Small intestine (tissue), 16 donors: ENCODE results near the gene RBM39. TPM values are rescaled to one million over a fixed set of nuclear protein-coding genes. Genes with fewer than 3 reads are reported as not detected.
A peak's percentile ranks its signal among the peaks of the same experiment; 100 is the strongest.
"Not testable (repeated sequence)": the region's sequence is repeated elsewhere in the genome, so short reads cannot be mapped to it uniquely, and the experiment has no call there.

Source experiments
- DNase-seq, 2 donors: peaks; one replicate each; pipeline versions ENCODE4 v3.0.0 to v3.0.0-alpha.2; 2013
- FAIRE-seq: peaks from 2 replicates; lab custom pipeline; 2012; peaks lifted over from hg19 to GRCh38; lab: Jason Lieb, UNC
- H3K27ac ChIP-seq, 3 donors: one replicate each; pipeline ENCODE4 v1.5.1; 2013; ENCODE audit warnings: low read length in 2 of 3, mild to moderate bottlenecking in 2 of 3, control low read depth in 1 of 3, inconsistent platforms in 1 of 3, low read depth in 1 of 3, moderate library complexity in 1 of 3
- H3K27me3 ChIP-seq, 3 donors: one replicate each; pipeline ENCODE4 v1.6.1; 2013; ENCODE audit warnings: low read length in 3 of 3, inconsistent platforms in 1 of 3; ENCODE audit not compliant: control insufficient read depth in 3 of 3, insufficient read depth in 3 of 3
- H3K36me3 ChIP-seq, 3 donors: one replicate each; pipeline ENCODE4 v1.6.1; 2013; ENCODE audit warnings: low read length in 3 of 3, inconsistent platforms in 1 of 3, low read depth in 1 of 3, mild to moderate bottlenecking in 1 of 3, moderate library complexity in 1 of 3; ENCODE audit not compliant: control insufficient read depth in 3 of 3, insufficient read depth in 2 of 3
- H3K4me1 ChIP-seq, 3 donors: one replicate each; pipeline ENCODE4 v1.6.1; 2013; ENCODE audit warnings: low read length in 2 of 3, inconsistent platforms in 1 of 3, low read depth in 1 of 3, mild to moderate bottlenecking in 1 of 3, moderate library complexity in 1 of 3; ENCODE audit not compliant: control insufficient read depth in 3 of 3, insufficient read depth in 2 of 3
- H3K4me3 ChIP-seq, 3 donors: one replicate each; pipeline ENCODE4 v1.5.1; 2013; ENCODE audit warnings: low read length in 3 of 3, control low read depth in 1 of 3, inconsistent platforms in 1 of 3, low read depth in 1 of 3, mild to moderate bottlenecking in 1 of 3, moderate library complexity in 1 of 3
- H3K9me3 ChIP-seq, 2 donors: one replicate each; pipeline ENCODE4 v1.6.1; 2013; ENCODE audit warnings: low read depth in 1 of 2, low read length in 1 of 2; ENCODE audit not compliant: control insufficient read depth in 2 of 2, insufficient read depth in 1 of 2
- WGBS, 3 donors: extraction: QIAGEN DNeasy Blood & Tissue Kit; methylation state at CpG; one replicate each; pipeline ENCODE4 v1.1.7; 2013; 5-methylcytosine and 5-hydroxymethylcytosine counted together
- long read RNA-seq, 10 donors: transcript quantifications; one replicate each; lab custom pipeline, GENCODE V29; 2026
- polyA plus RNA-seq, 4 donors: library from polyadenylated mRNA; stranded (reverse) in 3 of 4; unstranded in 1 of 4; fragments of 200-250 nt in 3 of 4; fragments of 120-200 nt in 1 of 4; gene quantifications; one replicate each; pipeline versions ENCODE4 v1.2.1 to v1.2.3, GENCODE V29; 2013
- donor health status: healthy with polysubstance abuse.
- donor health status: control.
- donor health status: control.
- donor health status: Bipolar disorder and iron deficiency.
- donor health status: healthy.

The RBM39 gene
- polyA plus RNA-seq = 100 to 1,000 TPM; 148 to 418 (median 215) TPM
- long read RNA-seq, donor 1, full-length matches to known transcripts = 116 of 248 reads
- long read RNA-seq, donor 1, partial matches to known transcripts = 132 of 248 reads
- long read RNA-seq, donor 1, other reads (novel, unspliced or antisense) = 0 of 248 reads
- long read RNA-seq, donor 2, full-length matches to known transcripts = 25 of 38 reads
- long read RNA-seq, donor 2, partial matches to known transcripts = 13 of 38 reads
- long read RNA-seq, donor 2, other reads (novel, unspliced or antisense) = 0 of 38 reads
- long read RNA-seq, donor 3, transcript RBM39-240 (6 exons, 759 nt) = major isoform, 6 of 79 reads
- long read RNA-seq, donor 3, transcript RBM39-231 (2 exons, 949 nt) = minor isoform, 5 of 79 reads
- long read RNA-seq, donor 3, partial matches to known transcripts = 53 of 79 reads
- long read RNA-seq, donor 3, other reads (novel, unspliced or antisense) = 0 of 79 reads
- long read RNA-seq, donor 4, partial matches to known transcripts = 0 of 1 reads
- long read RNA-seq, donor 4, other reads (novel, unspliced or antisense) = 0 of 1 reads
- long read RNA-seq, donor 5, transcript RBM39-225 (6 exons, 825 nt) = major isoform, 7 of 52 reads
- long read RNA-seq, donor 5, partial matches to known transcripts = 29 of 52 reads
- long read RNA-seq, donor 5, other reads (novel, unspliced or antisense) = 0 of 52 reads
- long read RNA-seq, donor 6, transcript RBM39-203 (17 exons, 2,831 nt) = major isoform, 9 of 101 reads
- long read RNA-seq, donor 6, transcript RBM39-225 (6 exons, 825 nt) = minor isoform, 7 of 101 reads
- long read RNA-seq, donor 6, transcript RBM39-201 (17 exons, 2,488 nt) = minor isoform, 5 of 101 reads
- long read RNA-seq, donor 6, transcript RBM39-240 (6 exons, 759 nt) = minor isoform, 5 of 101 reads
- long read RNA-seq, donor 6, partial matches to known transcripts = 58 of 101 reads
- long read RNA-seq, donor 6, other reads (novel, unspliced or antisense) = 0 of 101 reads
- long read RNA-seq, donor 7, full-length matches to known transcripts = 88 of 155 reads
- long read RNA-seq, donor 7, partial matches to known transcripts = 67 of 155 reads
- long read RNA-seq, donor 7, other reads (novel, unspliced or antisense) = 0 of 155 reads
- long read RNA-seq, donor 8, partial matches to known transcripts = 0 of 5 reads
- long read RNA-seq, donor 8, other reads (novel, unspliced or antisense) = 0 of 5 reads
- long read RNA-seq, donor 9, partial matches to known transcripts = 8 of 34 reads
- long read RNA-seq, donor 9, other reads (novel, unspliced or antisense) = 0 of 34 reads
- long read RNA-seq, donor 10, full-length matches to known transcripts = 71 of 152 reads
- long read RNA-seq, donor 10, partial matches to known transcripts = 76 of 152 reads
- long read RNA-seq, donor 10, other reads (novel, unspliced or antisense) = 5 of 152 reads

- FAIRE-seq (no peak), DNase-seq (peak; percentile 100)
- Histone ChIP-seq H3K4me3 (peak within 1 kb of the TSS; percentile 84 to 99 (median 93)), H3K4me1 (peaks cover 2 to 16% (median 6%) of the 10 kb centered on the region in 3 donors), H3K9me3 (no peaks in the 10 kb centered on the region), H3K27ac (peak within 1 kb of the TSS; percentile 98 to 100 (median 99)), H3K27me3 (no peaks in the 10 kb centered on the region), H3K36me3 (peaks cover 12 to 17% (median 16%) of the 10 kb centered on the region in 3 donors)
- WGBS, 3 donors = 0 to 1% (median 1%) methylated on average over 62 to 66 of the region's 66 CpGs
Observed at GRCh38 chr20:35741892-35742740, at the start of gene RBM39. Gene RBM39 (minus strand): TSS chr20:35742260. CDS start chr20:35740874, 1,386 bp downstream.

- 69 to 89% (median 80%) methylated on average over 3 of the region's 3 CpGs for WGBS, 3 donors
Observed at GRCh38 chr20:35791821-35792220, 49.8 kb upstream of the RBM39 start.

GRCh38 chr20:35791097-35791496, 49.0 kb upstream of the RBM39 start:
- Histone ChIP-seq H3K4me1 (peaks cover 0 to 3% (median 0%) of the 10 kb centered on the region in 3 donors), H3K9me3 (no peaks in the 10 kb centered on the region), H3K27me3 (no peaks in the 10 kb centered on the region), H3K36me3 (peaks cover 0 to 18% (median 0%) of the 10 kb centered on the region in 3 donors), H3K27ac (no peak overlapping the region), H3K4me3 (no peak overlapping the region)
- DNase-seq = no peak
- WGBS, 3 donors = 97 to 99% (median 97%) methylated on average over 5 of the region's 5 CpGs
- no peak for FAIRE-seq

More at GRCh38 chr20:35791821-35792220, 49.8 kb upstream of the RBM39 start:
- no peak for FAIRE-seq
- DNase-seq = no peak
- no peaks in the 10 kb centered on the region for H3K27me3 ChIP-seq
- H3K4me1 ChIP-seq = peaks cover 0 to 3% (median 0%) of the 10 kb centered on the region in 3 donors
- H3K36me3 ChIP-seq = peaks cover 0 to 18% (median 0%) of the 10 kb centered on the region in 3 donors
- no peak overlapping the region for H3K4me3 ChIP-seq
- H3K27ac ChIP-seq = peak overlapping the region in 1 of 3 donors; percentile 14
- no peaks in the 10 kb centered on the region for H3K9me3 ChIP-seq

GRCh38 chr20:35788796-35789195, 46.7 kb upstream of the RBM39 start:
- Histone ChIP-seq H3K9me3 (no peaks in the 10 kb centered on the region), H3K36me3 (peaks cover 0 to 25% (median 0%) of the 10 kb centered on the region in 3 donors), H3K27me3 (no peaks in the 10 kb centered on the region), H3K4me1 (peaks cover 0 to 3% (median 0%) of the 10 kb centered on the region in 3 donors), H3K4me3 (no peak overlapping the region), H3K27ac (no peak overlapping the region)
- 98 to 99% (median 98%) methylated on average over 4 of the region's 4 CpGs for WGBS, 3 donors
- DNase-seq (no peak), FAIRE-seq (no peak)

GRCh38 chr20:35785541-35785940, 43.5 kb upstream of the RBM39 start:
- H3K4me3 ChIP-seq, H3K4me1 ChIP-seq, H3K27ac ChIP-seq, H3K9me3 ChIP-seq, DNase-seq, FAIRE-seq, H3K27me3 ChIP-seq: not testable (repeated sequence)
- peaks cover 0 to 40% (median 3%) of the 10 kb centered on the region in 3 donors for H3K36me3 ChIP-seq
- WGBS, 3 donors = 97 to 100% (median 97%) methylated on average over 4 of the region's 4 CpGs

GRCh38 chr20:35783811-35784210, 41.8 kb upstream of the RBM39 start:
- H3K36me3 ChIP-seq = peaks cover 0 to 35% (median 3%) of the 10 kb centered on the region in 3 donors
- 85 to 93% (median 92%) methylated on average over 11 to 12 of the region's 12 CpGs for WGBS, 3 donors
- FAIRE-seq, H3K27ac ChIP-seq, H3K4me1 ChIP-seq, H3K4me3 ChIP-seq, H3K9me3 ChIP-seq, DNase-seq, H3K27me3 ChIP-seq: not testable (repeated sequence)

GRCh38 chr20:35776513-35777101, 34.5 kb upstream of the RBM39 start:
- peak; percentile 41 to 51 for DNase-seq
- Histone ChIP-seq H3K27me3 (no peaks in the 10 kb centered on the region), H3K9me3 (peaks cover 0 to under 1% of the 10 kb centered on the region in 2 donors), H3K4me1 (peaks cover 5 to 16% (median 7%) of the 10 kb centered on the region in 3 donors), H3K27ac (peak overlapping the region in 1 of 3 donors; percentile 26), H3K4me3 (no peak overlapping the region), H3K36me3 (peaks cover 0 to 10% (median 0%) of the 10 kb centered on the region in 3 donors)
- no peak for FAIRE-seq
- 34 to 56% (median 54%) methylated on average over 4 of the region's 4 CpGs for WGBS, 3 donors
